K562 (cell line): Measurements from ENCODE around the gene PDGFD. TPM values are rescaled to one million over a fixed set of nuclear protein-coding genes. Genes with fewer than 3 reads are reported as not detected.

Experiments used
- ATAC-seq: fragments of 200-7000 bp; cut with Tn5 transposase; 3 replicates; pipeline ENCODE4 v1.9.1; 2020; ENCODE audit warnings: moderate library complexity
- BruUV-seq: library from RNA; stranded (reverse); fragments of 400-500 nt; replicated peaks from 2 replicates; lab custom pipeline; 2021; lab: Mats Ljungman, UMichigan
- CTCF ChIA-PET: fragments of 300-600 bp; formaldehyde crosslinking; extraction: SDS; loops from one replicate; lab custom pipeline; 2021; ENCODE audit warnings: low intra/inter-chr PET ratio; lab: Yijun Ruan, JAX
- POLR2A ChIA-PET: fragments of 300-600, 350-650 bp; sonication (Branson Sonifier 250); formaldehyde crosslinking; extraction: SDS; loops from one replicate; lab custom pipeline; 2021; ENCODE audit warnings: antibody characterized with exemption, inconsistent platforms; lab: Yijun Ruan, JAX
- DNase-seq, 4 experiments: peaks; one replicate each; pipeline versions ENCODE4 v3.0.0 to v3.0.0-alpha.2; 2011 to 2018; ENCODE audit warnings: low spot score in 3 of 4, mixed read lengths in 3 of 4; ENCODE audit errors: extremely low read depth in 1 of 4
- FAIRE-seq: peaks from 2 replicates; lab custom pipeline; 2011; peaks lifted over from hg19 to GRCh38; lab: Jason Lieb, UNC
- H2AFZ ChIP-seq: 2 replicates; pipeline ENCODE4 v1.6.0; 2011; ENCODE audit warnings: low read depth, low read length, control low read depth, inconsistent platforms
- H3K27ac ChIP-seq: fragments of 200-600 bp; 3 replicates; pipeline ENCODE4 v1.8.0; 2011; ENCODE audit warnings: low read depth, mild to moderate bottlenecking, control low read depth, inconsistent platforms, low read length, moderate library complexity, mixed read lengths; ENCODE audit errors: extremely low read depth
- H3K27me3 ChIP-seq, 2 experiments: fragments of 300-600 bp in 1 of 2; 2 replicates in 1 of 2; 3 replicates in 1 of 2; pipeline versions ENCODE4 v1.6.0 to v1.8.0; 2011; ENCODE audit warnings: inconsistent platforms in 2 of 2, low read length in 2 of 2, mild to moderate bottlenecking in 1 of 2, mixed read lengths in 1 of 2, moderate library complexity in 1 of 2; ENCODE audit not compliant: control insufficient read depth in 2 of 2, insufficient read depth in 2 of 2
- H3K36me3 ChIP-seq: fragments of 300-600 bp; 3 replicates; pipeline ENCODE4 v1.8.0; 2011; ENCODE audit warnings: mild to moderate bottlenecking, low read length, inconsistent platforms; ENCODE audit not compliant: control insufficient read depth, insufficient read depth
- H3K4me1 ChIP-seq, 2 experiments: fragments of 200-600 bp in 1 of 2; replicated peaks in 1 of 2; 2 replicates in 1 of 2; 3 replicates in 1 of 2; pipeline versions ENCODE4 v1.5.1 to v1.8.0; 2011; ENCODE audit warnings: inconsistent platforms in 2 of 2, low read length in 2 of 2, mild to moderate bottlenecking in 1 of 2, mixed read lengths in 1 of 2, moderate library complexity in 1 of 2; ENCODE audit not compliant: control insufficient read depth in 2 of 2, insufficient read depth in 2 of 2
- H3K4me2 ChIP-seq: 2 replicates; pipeline ENCODE4 v1.6.1; 2011; ENCODE audit warnings: low read length, control low read depth, inconsistent platforms, mixed read lengths; ENCODE audit not compliant: insufficient read depth
- H3K4me3 ChIP-seq: fragments of 200-600 bp; sonication (generic), shearing (Covaris generic); 2 replicates; pipeline ENCODE4 v1.5.1; 2016; ENCODE audit warnings: control low read depth, inconsistent platforms
- H3K79me2 ChIP-seq: fragments of 200-600 bp; 3 replicates; pipeline ENCODE4 v1.8.0; 2011; ENCODE audit warnings: low read length, inconsistent platforms; ENCODE audit not compliant: control insufficient read depth, insufficient read depth
- H3K9ac ChIP-seq, 2 experiments: 2 replicates each; pipeline versions ENCODE4 v1.6.0 to v1.6.1; 2011; ENCODE audit warnings: low read depth in 2 of 2, low read length in 2 of 2, control low read depth in 1 of 2, inconsistent platforms in 1 of 2, mild to moderate bottlenecking in 1 of 2, mixed read lengths in 1 of 2; ENCODE audit not compliant: insufficient read depth in 1 of 2
- H3K9me1 ChIP-seq: one replicate; pipeline ENCODE4 v1.6.0; 2011; ENCODE audit warnings: inconsistent platforms, mild to moderate bottlenecking, low read length, moderate library complexity; ENCODE audit not compliant: control insufficient read depth, insufficient read depth
- H3K9me3 ChIP-seq: replicated peaks from 2 replicates; pipeline ENCODE4 v1.5.1; 2011; ENCODE audit warnings: low read depth, low read length, inconsistent platforms; ENCODE audit not compliant: control insufficient read depth, insufficient read depth
- H4K20me1 ChIP-seq: replicated peaks from 2 replicates; pipeline ENCODE4 v1.6.1; 2011; ENCODE audit warnings: low read length, inconsistent platforms, mixed read lengths; ENCODE audit not compliant: control insufficient read depth, insufficient read depth
- MYNN ChIP-seq, 2 experiments: sonication (generic); formaldehyde crosslinking in 1 of 2; IDR thresholded peaks; 2 replicates each; pipeline versions ENCODE4 v1.5.0 to v1.6.1; 2016 to 2020; ENCODE audit warnings: antibody characterized with exemption in 1 of 2, missing genetic modification reagents in 1 of 2
- PHF20 ChIP-seq: fragments of 450-650 bp; IDR thresholded peaks from 2 replicates; pipeline ENCODE4 v1.6.1; 2018; ENCODE audit not compliant: partially characterized antibody
- SLC30A9 ChIP-seq: fragments of 250-450 bp; sonication (Bioruptor Pico); IDR thresholded peaks from 2 replicates; pipeline ENCODE4 v1.8.0; 2022; ENCODE audit warnings: mild to moderate bottlenecking, moderate library complexity
- SPI1 ChIP-seq: IDR thresholded peaks from 2 replicates; pipeline ENCODE4 v1.6.1; 2011; ENCODE audit warnings: low read depth, low read length, control low read depth, borderline replicate concordance
- TCF7L2 ChIP-seq: fragments of 150-350 bp; IDR thresholded peaks from 2 replicates; pipeline ENCODE4 v1.6.1; 2016; ENCODE audit warnings: low read depth, mild to moderate bottlenecking, low read length, moderate library complexity
- YY1 ChIP-seq, 3 experiments: IDR thresholded peaks; 2 replicates each; pipeline ENCODE4 v1.6.1; 2011; ENCODE audit warnings: low read length in 2 of 3, mild to moderate bottlenecking in 2 of 3, moderate library complexity in 2 of 3, borderline replicate concordance in 1 of 3, control low read depth in 1 of 3, low read depth in 1 of 3; ENCODE audit not compliant: insufficient read depth in 3 of 3, insufficient replicate concordance in 2 of 3, control insufficient read depth in 1 of 3, insufficient read length in 1 of 3; ENCODE audit errors: extremely low read depth in 1 of 3
- ZNF57 ChIP-seq: fragments of 450-650 bp; formaldehyde crosslinking; IDR thresholded peaks from 2 replicates; pipeline ENCODE4 v1.4.0; 2020; ENCODE audit warnings: mild to moderate bottlenecking, moderate library complexity
- ZNF668 ChIP-seq: fragments of 250-450 bp; sonication (Bioruptor Pico); IDR thresholded peaks from 2 replicates; pipeline ENCODE4 v1.8.0; 2022; ENCODE audit warnings: mild to moderate bottlenecking, inconsistent platforms
- WGBS: fragments of 100-300 bp; shearing (Covaris generic); methylation state at CpG from one replicate; pipeline ENCODE4 v1.1.6; 2016; ENCODE audit warnings: low coverage, mixed read lengths; ENCODE audit not compliant: insufficient coverage; ENCODE audit errors: missing lambda C conversion rate; 5-methylcytosine and 5-hydroxymethylcytosine counted together
- in situ Hi-C: fragments of 300-500 bp; cut with MboI; formaldehyde crosslinking; loops from 4 replicates; pipeline ENCODE4 v1.15.0; 2018; ENCODE audit warnings: inconsistent platforms, mixed read lengths
- intact Hi-C: fragments of 100-400 bp; cut with micrococcal nuclease; formaldehyde crosslinking; loops from 2 replicates; pipeline ENCODE4 v1.14.2; 2022
- polyA plus RNA-seq, 8 experiments: library from polyadenylated mRNA; depleted of rRNA in 4 of 8; stranded (reverse) in 5 of 8; unstranded in 3 of 8; fragments of >200 nt; fragmentation: Nextera tagmentation in 2 of 8; fragmentation: Illumina TruSeq in 1 of 8; extraction: Ambion mirVana in 2 of 8; extraction: Trizol in 1 of 8; gene quantifications; 2 replicates each; pipeline versions ENCODE4 v1.2.1 to v1.2.3, GENCODE V29; 2011 to 2014; ENCODE audit warnings: inconsistent platforms in 1 of 8, missing spikeins in 1 of 8
- total RNA-seq, 7 experiments: library from RNA; depleted of rRNA in 6 of 7; stranded (reverse); fragments of >200 nt in 6 of 7; fragmentation: Illumina TruSeq in 2 of 7; extraction: Trizol in 2 of 7; gene quantifications; 2 replicates each; pipeline versions ENCODE4 v1.2.1 to v1.2.3, GENCODE V29; 2011 to 2021; ENCODE audit warnings: low replicate concordance in 1 of 7
- TF ChIP-seq, protein P1 (sequence below): sonication (generic); formaldehyde crosslinking; IDR thresholded peaks from 2 replicates; pipeline ENCODE4 v1.8.1; 2023; ENCODE audit warnings: mild to moderate bottlenecking, missing genetic modification reagents
- TF ChIP-seq, protein P2 (sequence below): fragments of 250-450 bp; sonication (Bioruptor Pico); IDR thresholded peaks from 2 replicates; pipeline ENCODE4 v1.5.0; 2020; ENCODE audit warnings: mild to moderate bottlenecking, borderline replicate concordance
- TF ChIP-seq, protein P3 (sequence below): fragments of 250-450 bp; sonication (Bioruptor Pico); IDR thresholded peaks from 2 replicates; pipeline ENCODE4 v1.9.0; 2021; ENCODE audit warnings: mild to moderate bottlenecking
- TF ChIP-seq, protein P4 (sequence below): fragments of 450-650 bp; IDR thresholded peaks from 2 replicates; pipeline ENCODE4 v1.6.1; 2016; ENCODE audit warnings: mild to moderate bottlenecking

PDGFD gene
- total and polyA plus RNA-seq, 9 of the 15 experiments (the other 6 are each of a cell fraction or from before 2014, with no cell fraction given), result 0.11 TPM; not detected in 8

DNA sequence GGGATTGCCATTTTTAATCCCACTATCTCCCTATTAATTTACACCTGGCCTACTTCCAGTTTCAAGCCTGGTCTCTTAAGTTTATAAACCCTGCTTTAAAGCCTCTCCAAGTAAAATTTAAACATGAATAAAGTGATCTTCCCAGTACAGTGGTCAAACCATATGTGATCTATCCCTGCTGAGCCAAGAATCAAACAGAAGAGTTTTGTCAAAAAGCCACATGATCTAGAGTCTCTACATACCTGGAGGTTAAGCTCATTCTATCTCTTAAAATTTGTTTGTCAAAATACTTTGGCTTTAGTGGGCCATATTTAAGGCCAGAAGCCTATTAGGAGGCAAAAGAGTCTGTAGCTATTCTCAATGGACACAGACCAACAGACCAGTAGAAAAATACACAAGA, 170.4 kb downstream of the PDGFD start (continued):
- TF ChIP-seq, protein P1, sequence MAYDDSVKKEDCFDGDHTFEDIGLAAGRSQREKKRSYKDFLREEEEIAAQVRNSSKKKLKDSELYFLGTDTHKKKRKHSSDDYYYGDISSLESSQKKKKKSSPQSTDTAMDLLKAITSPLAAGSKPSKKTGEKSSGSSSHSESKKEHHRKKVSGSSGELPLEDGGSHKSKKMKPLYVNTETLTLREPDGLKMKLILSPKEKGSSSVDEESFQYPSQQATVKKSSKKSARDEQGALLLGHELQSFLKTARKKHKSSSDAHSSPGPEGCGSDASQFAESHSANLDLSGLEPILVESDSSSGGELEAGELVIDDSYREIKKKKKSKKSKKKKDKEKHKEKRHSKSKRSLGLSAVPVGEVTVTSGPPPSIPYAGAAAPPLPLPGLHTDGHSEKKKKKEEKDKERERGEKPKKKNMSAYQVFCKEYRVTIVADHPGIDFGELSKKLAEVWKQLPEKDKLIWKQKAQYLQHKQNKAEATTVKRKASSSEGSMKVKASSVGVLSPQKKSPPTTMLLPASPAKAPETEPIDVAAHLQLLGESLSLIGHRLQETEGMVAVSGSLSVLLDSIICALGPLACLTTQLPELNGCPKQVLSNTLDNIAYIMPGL (CRISPR knock-in tag), result no peak
- TF ChIP-seq, protein P2, sequence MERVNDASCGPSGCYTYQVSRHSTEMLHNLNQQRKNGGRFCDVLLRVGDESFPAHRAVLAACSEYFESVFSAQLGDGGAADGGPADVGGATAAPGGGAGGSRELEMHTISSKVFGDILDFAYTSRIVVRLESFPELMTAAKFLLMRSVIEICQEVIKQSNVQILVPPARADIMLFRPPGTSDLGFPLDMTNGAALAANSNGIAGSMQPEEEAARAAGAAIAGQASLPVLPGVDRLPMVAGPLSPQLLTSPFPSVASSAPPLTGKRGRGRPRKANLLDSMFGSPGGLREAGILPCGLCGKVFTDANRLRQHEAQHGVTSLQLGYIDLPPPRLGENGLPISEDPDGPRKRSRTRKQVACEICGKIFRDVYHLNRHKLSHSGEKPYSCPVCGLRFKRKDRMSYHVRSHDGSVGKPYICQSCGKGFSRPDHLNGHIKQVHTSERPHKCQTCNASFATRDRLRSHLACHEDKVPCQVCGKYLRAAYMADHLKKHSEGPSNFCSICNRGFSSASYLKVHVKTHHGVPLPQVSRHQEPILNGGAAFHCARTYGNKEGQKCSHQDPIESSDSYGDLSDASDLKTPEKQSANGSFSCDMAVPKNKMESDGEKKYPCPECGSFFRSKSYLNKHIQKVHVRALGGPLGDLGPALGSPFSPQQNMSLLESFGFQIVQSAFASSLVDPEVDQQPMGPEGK (CRISPR knock-in tag), result no peak
- TF ChIP-seq SPI1, result no peak
- no peak for TF ChIP-seq ZNF57 (CRISPR knock-in tag)

DNA sequence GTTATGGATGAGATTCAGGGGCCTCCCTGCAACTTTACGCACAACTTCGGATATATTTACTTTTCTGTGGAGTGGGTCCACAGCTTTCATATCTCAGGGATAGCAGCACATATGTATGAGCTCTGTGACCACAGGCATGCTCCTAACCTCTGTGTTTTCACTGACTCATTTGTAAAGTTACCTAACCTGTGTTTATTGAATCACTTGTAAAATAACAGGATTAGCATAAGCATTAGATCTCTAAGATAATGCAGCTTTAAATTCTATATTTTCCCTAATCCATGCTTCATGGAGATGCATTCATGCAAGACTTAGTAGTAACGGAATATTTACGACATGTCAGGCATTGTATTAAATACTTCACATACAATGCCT, 175.4 kb downstream of the PDGFD start:
- ATAC-seq, result no peak
- FAIRE-seq, result no peak
- H4K20me1 ChIP-seq, result no peaks in the 10 kb centered on the region
- ChIA-PET CTCF (no interaction called here), POLR2A (no interaction called here)
- no peaks in the 10 kb centered on the region for H3K4me1 ChIP-seq
- BruUV-seq, result no TSS peak
- H3K9me3 ChIP-seq, result no peaks in the 10 kb centered on the region
- in situ Hi-C loops, result no loop called here
- no peak for DNase-seq
- no peaks in the 10 kb centered on the region for H3K9me1 ChIP-seq
- no peak overlapping the region for H3K27ac ChIP-seq
- H3K36me3 ChIP-seq, result no peaks in the 10 kb centered on the region
- H3K9ac ChIP-seq, result no peak overlapping the region
- H2AFZ ChIP-seq, result no peak overlapping the region
- no peaks in the 10 kb centered on the region for H3K27me3 ChIP-seq
- H3K4me3 ChIP-seq, result no peak overlapping the region
- H3K4me2 ChIP-seq, result no peak overlapping the region
- H3K79me2 ChIP-seq, result no peaks in the 10 kb centered on the region
- 0% methylated on average over 4 of the region's 4 CpGs for WGBS
- intact Hi-C loops, result no loop called here
- no peak for TF ChIP-seq TCF7L2
- TF ChIP-seq, protein P3, sequence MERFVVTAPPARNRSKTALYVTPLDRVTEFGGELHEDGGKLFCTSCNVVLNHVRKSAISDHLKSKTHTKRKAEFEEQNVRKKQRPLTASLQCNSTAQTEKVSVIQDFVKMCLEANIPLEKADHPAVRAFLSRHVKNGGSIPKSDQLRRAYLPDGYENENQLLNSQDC, result no peak
- TF ChIP-seq SLC30A9, result no peak
- no peak for TF ChIP-seq ZNF668 (CRISPR knock-in tag)
- no peak for TF ChIP-seq YY1 (IDR thresholded peaks at IDR 0.05; ENCODE audit: borderline replicate concordance in 1 of 3, control insufficient read depth in 1 of 3, extremely low read depth in 1 of 3, insufficient read depth in 3 of 3, insufficient read length in 1 of 3, insufficient replicate concordance in 2 of 3, low read depth in 1 of 3, low read length in 2 of 3)
- TF ChIP-seq MYNN (IDR thresholded peaks at IDR 0.05), result no peak
- TF ChIP-seq MYNN (CRISPR knock-in tag; IDR thresholded peaks at IDR 0.05), result no peak
- TF ChIP-seq, protein P4, sequence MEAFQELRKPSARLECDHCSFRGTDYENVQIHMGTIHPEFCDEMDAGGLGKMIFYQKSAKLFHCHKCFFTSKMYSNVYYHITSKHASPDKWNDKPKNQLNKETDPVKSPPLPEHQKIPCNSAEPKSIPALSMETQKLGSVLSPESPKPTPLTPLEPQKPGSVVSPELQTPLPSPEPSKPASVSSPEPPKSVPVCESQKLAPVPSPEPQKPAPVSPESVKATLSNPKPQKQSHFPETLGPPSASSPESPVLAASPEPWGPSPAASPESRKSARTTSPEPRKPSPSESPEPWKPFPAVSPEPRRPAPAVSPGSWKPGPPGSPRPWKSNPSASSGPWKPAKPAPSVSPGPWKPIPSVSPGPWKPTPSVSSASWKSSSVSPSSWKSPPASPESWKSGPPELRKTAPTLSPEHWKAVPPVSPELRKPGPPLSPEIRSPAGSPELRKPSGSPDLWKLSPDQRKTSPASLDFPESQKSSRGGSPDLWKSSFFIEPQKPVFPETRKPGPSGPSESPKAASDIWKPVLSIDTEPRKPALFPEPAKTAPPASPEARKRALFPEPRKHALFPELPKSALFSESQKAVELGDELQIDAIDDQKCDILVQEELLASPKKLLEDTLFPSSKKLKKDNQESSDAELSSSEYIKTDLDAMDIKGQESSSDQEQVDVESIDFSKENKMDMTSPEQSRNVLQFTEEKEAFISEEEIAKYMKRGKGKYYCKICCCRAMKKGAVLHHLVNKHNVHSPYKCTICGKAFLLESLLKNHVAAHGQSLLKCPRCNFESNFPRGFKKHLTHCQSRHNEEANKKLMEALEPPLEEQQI, result no peak
- no peak for TF ChIP-seq PHF20
